Glutamatergic neuron (in vitro differentiated cells): Measurements from ENCODE around the gene STRN. TPM values are rescaled to one million over a fixed set of nuclear protein-coding genes. Genes with fewer than 3 reads are reported as not detected.

Source experiments
- DNase-seq: peaks from one replicate; pipeline ENCODE4 v3.0.0; 2022
- H3K27ac Mint-ChIP-seq: one replicate; pipeline ENCODE4 v1.8.0; 2020; ENCODE audit warnings: mild to moderate bottlenecking, mixed read lengths, inconsistent platforms; ENCODE audit not compliant: unreplicated experiment
- H3K27me3 Mint-ChIP-seq: one replicate; pipeline ENCODE4 v1.8.0; 2020; ENCODE audit warnings: mild to moderate bottlenecking, moderate library complexity, mixed read lengths, inconsistent platforms; ENCODE audit not compliant: unreplicated experiment
- H3K36me3 Mint-ChIP-seq: one replicate; pipeline ENCODE4 v1.8.0; 2020; ENCODE audit warnings: mild to moderate bottlenecking, mixed read lengths, inconsistent platforms; ENCODE audit not compliant: unreplicated experiment
- H3K4me1 Mint-ChIP-seq: one replicate; pipeline ENCODE4 v1.8.0; 2020; ENCODE audit warnings: mild to moderate bottlenecking, low read depth, mixed read lengths, inconsistent platforms; ENCODE audit not compliant: unreplicated experiment
- H3K4me3 Mint-ChIP-seq: one replicate; pipeline ENCODE4 v1.8.0; 2020; ENCODE audit warnings: mild to moderate bottlenecking, mixed read lengths, inconsistent platforms; ENCODE audit not compliant: unreplicated experiment
- H3K9me3 Mint-ChIP-seq: one replicate; pipeline ENCODE4 v1.8.0; 2020; ENCODE audit warnings: mild to moderate bottlenecking, moderate library complexity, mixed read lengths, inconsistent platforms; ENCODE audit not compliant: unreplicated experiment
- total RNA-seq: library from RNA; stranded (reverse); fragmentation: NEBNext Ultra II Directional; extraction: Animal tissue kit (Norgen Biotek cat#: 25700); gene quantifications from one replicate; pipeline ENCODE4 v1.2.1, GENCODE V29; 2021; ENCODE audit not compliant: unreplicated experiment
- TF ChIP-seq, protein P1 (sequence below): fragments of 200-600 bp; sonication (generic); IDR thresholded peaks from one replicate; pipeline ENCODE4 v1.5.0; 2021; ENCODE audit not compliant: partially characterized antibody, unreplicated experiment

The STRN gene
- total RNA-seq, 1 donor from 2014 or later = 20.8 TPM

DNA sequence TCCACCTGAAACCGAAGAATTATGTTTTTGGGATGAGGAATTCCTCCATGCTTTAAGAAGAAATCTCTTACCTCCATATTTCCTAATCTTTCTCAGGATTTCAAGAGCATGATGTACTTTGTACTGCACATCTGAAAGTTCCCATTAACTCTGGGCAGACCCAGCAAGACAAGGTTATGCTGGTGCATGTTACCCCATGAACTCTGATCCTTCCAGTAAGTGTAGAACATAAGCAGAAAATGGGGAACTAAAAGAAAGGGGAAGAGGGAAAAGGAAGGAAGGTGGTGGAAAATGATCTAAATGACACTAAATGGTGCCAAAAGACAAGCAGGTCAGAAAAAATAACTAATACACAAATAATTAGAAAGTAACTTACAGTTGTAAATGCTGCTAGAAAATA is 50.7 kb downstream of the STRN start:
- H3K27ac Mint-ChIP-seq = no peak overlapping the region

DNA sequence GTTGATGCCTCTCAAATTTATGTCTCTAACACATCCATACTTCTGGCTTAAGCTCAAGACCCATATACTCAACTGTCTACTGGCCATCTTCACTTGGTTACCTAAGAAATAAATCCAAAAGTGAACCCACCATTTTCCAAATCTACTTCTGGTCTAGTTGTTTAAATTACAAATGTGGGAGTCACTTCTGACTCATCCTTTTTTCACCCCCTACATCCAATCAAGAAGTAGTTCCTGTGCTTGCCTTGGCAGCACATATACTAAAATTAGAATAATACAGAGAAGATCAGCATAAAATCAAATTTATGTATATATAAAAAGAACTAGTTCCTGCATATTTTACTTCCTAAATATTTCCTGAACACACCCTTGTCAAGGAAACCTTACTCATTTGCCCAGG is 53.6 kb downstream of the STRN start:
- DNase-seq = no peak
- no peaks in the 10 kb centered on the region for H3K4me1 Mint-ChIP-seq
- no peaks in the 10 kb centered on the region for H3K36me3 Mint-ChIP-seq

More for the DNA sequence above, 50.7 kb downstream of the STRN start:
- H3K27me3 Mint-ChIP-seq = no peaks in the 10 kb centered on the region
- no peaks in the 10 kb centered on the region for H3K4me1 Mint-ChIP-seq
- TF ChIP-seq, protein P1, sequence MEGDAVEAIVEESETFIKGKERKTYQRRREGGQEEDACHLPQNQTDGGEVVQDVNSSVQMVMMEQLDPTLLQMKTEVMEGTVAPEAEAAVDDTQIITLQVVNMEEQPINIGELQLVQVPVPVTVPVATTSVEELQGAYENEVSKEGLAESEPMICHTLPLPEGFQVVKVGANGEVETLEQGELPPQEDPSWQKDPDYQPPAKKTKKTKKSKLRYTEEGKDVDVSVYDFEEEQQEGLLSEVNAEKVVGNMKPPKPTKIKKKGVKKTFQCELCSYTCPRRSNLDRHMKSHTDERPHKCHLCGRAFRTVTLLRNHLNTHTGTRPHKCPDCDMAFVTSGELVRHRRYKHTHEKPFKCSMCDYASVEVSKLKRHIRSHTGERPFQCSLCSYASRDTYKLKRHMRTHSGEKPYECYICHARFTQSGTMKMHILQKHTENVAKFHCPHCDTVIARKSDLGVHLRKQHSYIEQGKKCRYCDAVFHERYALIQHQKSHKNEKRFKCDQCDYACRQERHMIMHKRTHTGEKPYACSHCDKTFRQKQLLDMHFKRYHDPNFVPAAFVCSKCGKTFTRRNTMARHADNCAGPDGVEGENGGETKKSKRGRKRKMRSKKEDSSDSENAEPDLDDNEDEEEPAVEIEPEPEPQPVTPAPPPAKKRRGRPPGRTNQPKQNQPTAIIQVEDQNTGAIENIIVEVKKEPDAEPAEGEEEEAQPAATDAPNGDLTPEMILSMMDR = no peak
- no peak for DNase-seq
- H3K9me3 Mint-ChIP-seq = no peaks in the 10 kb centered on the region
- H3K36me3 Mint-ChIP-seq = no peaks in the 10 kb centered on the region
- H3K4me3 Mint-ChIP-seq = no peak overlapping the region

DNA sequence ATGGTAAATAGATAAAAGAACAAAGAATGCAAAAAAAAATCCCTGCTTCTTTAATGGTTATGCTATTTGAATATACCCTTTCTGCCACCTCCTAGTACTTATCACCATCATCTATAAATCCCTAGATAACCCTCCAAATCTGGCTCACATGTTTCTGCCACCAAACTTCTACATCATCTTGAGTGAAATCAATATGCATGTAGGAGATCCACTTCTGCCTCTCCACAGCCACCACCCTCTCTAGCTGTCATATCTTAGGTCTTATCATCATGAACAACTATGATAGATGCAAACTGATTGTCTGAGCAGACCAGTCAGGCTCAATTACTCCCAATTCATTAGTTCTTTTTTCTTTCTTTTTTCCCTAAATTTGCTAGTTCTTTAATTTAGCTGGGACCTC is 55.3 kb downstream of the STRN start:
- no peaks in the 10 kb centered on the region for H3K4me1 Mint-ChIP-seq
- H3K9me3 Mint-ChIP-seq = no peaks in the 10 kb centered on the region
- no peaks in the 10 kb centered on the region for H3K27me3 Mint-ChIP-seq
- H3K36me3 Mint-ChIP-seq = no peaks in the 10 kb centered on the region
- no peak for DNase-seq
- no peak overlapping the region for H3K4me3 Mint-ChIP-seq
- TF ChIP-seq, protein P1 = no peak
- H3K27ac Mint-ChIP-seq = no peak overlapping the region

More for the DNA sequence above, 53.6 kb downstream of the STRN start:
- no peaks in the 10 kb centered on the region for H3K9me3 Mint-ChIP-seq
- TF ChIP-seq, protein P1 = no peak
- no peak overlapping the region for H3K27ac Mint-ChIP-seq
- H3K4me3 Mint-ChIP-seq = no peak overlapping the region
- no peaks in the 10 kb centered on the region for H3K27me3 Mint-ChIP-seq

DNA sequence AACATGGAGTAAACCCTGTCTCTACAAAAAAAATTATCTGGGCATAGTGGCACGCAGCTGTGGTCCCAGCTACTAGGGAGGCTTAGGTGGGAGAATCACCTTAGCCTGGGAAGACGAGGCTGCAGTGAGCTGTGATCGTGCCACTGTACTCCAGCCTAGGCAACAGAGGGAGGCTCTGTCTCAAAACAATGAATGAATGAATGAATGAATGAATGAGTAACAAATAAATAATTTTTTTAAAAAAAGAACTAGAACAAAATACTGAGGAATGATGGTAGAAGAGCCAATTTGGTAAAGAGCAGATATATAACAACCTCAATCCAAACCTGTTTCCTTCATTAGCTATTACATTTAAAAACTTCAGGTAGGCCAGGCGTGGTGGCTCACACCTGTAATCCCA is 60.1 kb downstream of the STRN start:
- H3K27ac Mint-ChIP-seq = no peak overlapping the region
- TF ChIP-seq, protein P1 = no peak
- H3K4me3 Mint-ChIP-seq = no peak overlapping the region
- no peaks in the 10 kb centered on the region for H3K4me1 Mint-ChIP-seq
- no peak for DNase-seq
- no peaks in the 10 kb centered on the region for H3K36me3 Mint-ChIP-seq
- no peaks in the 10 kb centered on the region for H3K9me3 Mint-ChIP-seq
- no peaks in the 10 kb centered on the region for H3K27me3 Mint-ChIP-seq

DNA sequence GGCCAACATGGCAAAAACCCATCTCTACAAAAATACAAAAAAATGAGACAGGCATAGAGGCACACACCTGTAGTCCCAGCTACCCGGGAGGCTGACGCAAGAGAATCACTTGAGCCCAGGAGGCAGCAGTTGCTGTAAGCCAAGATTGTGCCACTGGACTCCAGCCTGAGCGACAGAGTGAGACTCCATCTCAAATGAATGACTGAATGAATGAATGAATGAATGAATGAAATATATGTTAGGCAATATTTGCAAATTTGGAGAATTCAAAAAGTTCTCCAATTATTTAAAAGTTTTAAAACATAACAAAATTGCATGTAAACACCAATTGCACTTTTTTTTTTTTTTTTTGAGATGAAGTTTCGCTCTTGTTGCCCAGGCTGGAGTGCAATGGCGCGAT is 61.7 kb downstream of the STRN start:
- no peak for DNase-seq
- Mint-ChIP-seq H3K27me3 (no peaks in the 10 kb centered on the region), H3K9me3 (no peaks in the 10 kb centered on the region), H3K36me3 (no peaks in the 10 kb centered on the region), H3K4me1 (no peaks in the 10 kb centered on the region), H3K27ac (no peak overlapping the region), H3K4me3 (no peak overlapping the region)
- TF ChIP-seq, protein P1 = no peak
